HL-60/S4 treated with phorbol 12-myristate 13-acetate at 8.2 ng/mL for 4 days and 3 days (cell line): ENCODE results near the gene RASA4B.
"Not testable (repeated sequence)": the region's sequence is repeated elsewhere in the genome, so short reads cannot be mapped to it uniquely, and the experiment has no call there.

Experiments used
- in situ Hi-C: fragments of 300-500 bp; cut with MboI; formaldehyde crosslinking; loops from 2 replicates; pipeline ENCODE4 v1.15.0; 2022; ENCODE audit warnings: low sequenced_read_pairs

Gene RASA4B

GRCh38 chr7:102511860-102512522, 5.6 kb downstream of the RASA4B start:
- in situ Hi-C loops = not testable (repeated sequence)

- in situ Hi-C loops = not testable (repeated sequence)
Observed at GRCh38 chr7:102510575-102510974, 7.0 kb downstream of the RASA4B start.

GRCh38 chr7:102507410-102508088, 10.0 kb downstream of the RASA4B start:
- in situ Hi-C loops = not testable (repeated sequence)

- in situ Hi-C loops = not testable (repeated sequence)
Observed at GRCh38 chr7:102505298-102506185, 12.0 kb downstream of the RASA4B start.

- in situ Hi-C loops = not testable (repeated sequence)
Observed at GRCh38 chr7:102503141-102503540, 14.4 kb downstream of the RASA4B start.

GRCh38 chr7:102498321-102498720, 19.3 kb downstream of the RASA4B start:
- in situ Hi-C loops = not testable (repeated sequence)

- in situ Hi-C loops = not testable (repeated sequence)
Observed at GRCh38 chr7:102497308-102497707, 20.3 kb downstream of the RASA4B start.

GRCh38 chr7:102496861-102497260, 20.7 kb downstream of the RASA4B start:
- in situ Hi-C loops = not testable (repeated sequence)

- in situ Hi-C loops = not testable (repeated sequence)
Observed at GRCh38 chr7:102494473-102495149, 23.0 kb downstream of the RASA4B start.

- in situ Hi-C loops = not testable (repeated sequence)
Observed at GRCh38 chr7:102494026-102494425, 23.6 kb downstream of the RASA4B start.

GRCh38 chr7:102493220-102493935, 24.2 kb downstream of the RASA4B start:
- in situ Hi-C loops = not testable (repeated sequence)

- in situ Hi-C loops = not testable (repeated sequence)
Observed at GRCh38 chr7:102490529-102491075, 27.0 kb downstream of the RASA4B start.

GRCh38 chr7:102484317-102484716, 33.3 kb downstream of the RASA4B start:
- in situ Hi-C loops = not testable (repeated sequence)

GRCh38 chr7:102481962-102482361, 35.6 kb downstream of the RASA4B start:
- in situ Hi-C loops = not testable (repeated sequence)

- in situ Hi-C loops = not testable (repeated sequence)
Observed at GRCh38 chr7:102479982-102480637, 37.5 kb downstream of the RASA4B start.

- in situ Hi-C loops = not testable (repeated sequence)
Observed at GRCh38 chr7:102479209-102479584, 38.4 kb downstream of the RASA4B start.

- in situ Hi-C loops = not testable (repeated sequence)
Observed at GRCh38 chr7:102478314-102479208, 39.0 kb downstream of the RASA4B start, which contains the start of gene POLR2J. POLR2J (minus strand) TSS chr7:102478922; CDS start chr7:102478860, 62 bp downstream.

GRCh38 chr7:102474736-102475435, 42.7 kb downstream of the RASA4B start:
- in situ Hi-C loops = not testable (repeated sequence)
